Measurements from ENCODE around the gene PPL. TPM values are rescaled to one million over a fixed set of nuclear protein-coding genes. Genes with fewer than 3 reads are reported as not detected.
A peak's percentile ranks its signal among the peaks of the same experiment; 100 is the strongest.

PPL gene
- total RNA-seq, 1 donor from 2014 or later = 21.0 TPM

DNA sequence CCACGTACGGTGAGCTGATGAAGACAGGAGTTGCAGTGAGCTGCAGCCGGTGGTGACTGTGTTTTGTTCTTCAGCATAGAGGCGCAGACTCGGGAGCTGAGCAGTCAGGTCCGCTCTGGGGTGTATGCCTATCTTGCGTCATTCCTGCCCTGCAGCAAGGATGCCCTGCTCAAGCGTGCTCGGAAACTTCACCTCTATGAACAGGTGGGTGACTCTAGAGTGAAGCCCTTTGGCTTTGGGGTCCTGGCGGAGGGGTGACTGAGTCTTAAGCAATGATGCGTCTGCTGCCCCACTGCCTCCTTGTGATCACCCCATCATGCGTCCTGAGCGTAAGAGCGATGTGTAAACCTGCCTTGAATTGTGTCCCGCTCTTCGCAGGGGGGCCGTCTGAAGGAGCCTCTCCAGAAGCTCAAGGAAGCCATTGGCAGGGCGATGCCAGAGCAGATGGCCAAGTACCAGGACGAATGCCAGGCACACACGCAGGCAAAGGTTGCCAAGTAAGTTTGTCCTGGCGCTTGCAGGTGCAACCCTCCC lies 66.7 kb downstream of the PPL start:
- H3K4me3 ChIP-seq (ENCODE audit: low read depth, low read length) = no peak overlapping the region
- DNase-seq (ENCODE audit: low read depth) = no peak
- TF ChIP-seq, protein P1, sequence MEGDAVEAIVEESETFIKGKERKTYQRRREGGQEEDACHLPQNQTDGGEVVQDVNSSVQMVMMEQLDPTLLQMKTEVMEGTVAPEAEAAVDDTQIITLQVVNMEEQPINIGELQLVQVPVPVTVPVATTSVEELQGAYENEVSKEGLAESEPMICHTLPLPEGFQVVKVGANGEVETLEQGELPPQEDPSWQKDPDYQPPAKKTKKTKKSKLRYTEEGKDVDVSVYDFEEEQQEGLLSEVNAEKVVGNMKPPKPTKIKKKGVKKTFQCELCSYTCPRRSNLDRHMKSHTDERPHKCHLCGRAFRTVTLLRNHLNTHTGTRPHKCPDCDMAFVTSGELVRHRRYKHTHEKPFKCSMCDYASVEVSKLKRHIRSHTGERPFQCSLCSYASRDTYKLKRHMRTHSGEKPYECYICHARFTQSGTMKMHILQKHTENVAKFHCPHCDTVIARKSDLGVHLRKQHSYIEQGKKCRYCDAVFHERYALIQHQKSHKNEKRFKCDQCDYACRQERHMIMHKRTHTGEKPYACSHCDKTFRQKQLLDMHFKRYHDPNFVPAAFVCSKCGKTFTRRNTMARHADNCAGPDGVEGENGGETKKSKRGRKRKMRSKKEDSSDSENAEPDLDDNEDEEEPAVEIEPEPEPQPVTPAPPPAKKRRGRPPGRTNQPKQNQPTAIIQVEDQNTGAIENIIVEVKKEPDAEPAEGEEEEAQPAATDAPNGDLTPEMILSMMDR (conservative IDR thresholded peaks at IDR 0.05; ENCODE audit: low read depth, low read length) = no peak

DNA sequence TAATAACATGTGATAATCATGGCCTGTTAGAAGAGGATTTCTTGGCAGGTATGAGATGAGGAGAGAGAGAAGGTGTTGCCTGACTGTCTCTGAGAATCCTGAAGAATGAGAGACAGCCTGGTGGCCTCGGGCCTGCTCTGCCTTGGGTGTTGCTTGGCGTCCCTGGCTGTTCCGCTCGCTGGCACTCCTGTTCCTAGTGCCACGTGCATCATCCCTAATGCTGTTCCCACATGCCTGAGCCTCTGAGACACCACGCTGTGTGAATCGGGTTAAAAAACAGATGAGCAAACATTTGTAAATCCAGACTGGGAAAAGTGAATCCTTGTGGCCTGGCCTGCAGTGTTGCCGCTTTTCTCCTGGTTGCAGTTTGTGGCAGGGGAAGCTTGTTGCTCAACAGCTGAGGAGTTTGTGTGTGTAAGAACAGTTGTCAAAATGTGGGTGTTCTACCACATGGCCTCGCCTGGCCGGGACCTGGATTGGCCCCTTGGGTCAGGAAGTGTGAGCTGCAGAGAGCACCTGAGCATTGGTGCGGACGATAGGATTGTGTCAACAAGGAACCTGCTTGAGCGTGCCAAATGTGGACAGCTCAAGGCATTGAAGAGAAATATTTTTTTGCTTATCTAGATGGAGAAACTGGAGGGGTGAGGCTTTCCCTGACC lies 67.7 kb downstream of the PPL start:
- TF ChIP-seq, protein P1 (conservative IDR thresholded peaks at IDR 0.05; ENCODE audit: low read depth, low read length) = no peak
- no peak overlapping the region for H3K4me3 ChIP-seq (ENCODE audit: low read depth, low read length)
- DNase-seq (ENCODE audit: low read depth) = no peak

DNA sequence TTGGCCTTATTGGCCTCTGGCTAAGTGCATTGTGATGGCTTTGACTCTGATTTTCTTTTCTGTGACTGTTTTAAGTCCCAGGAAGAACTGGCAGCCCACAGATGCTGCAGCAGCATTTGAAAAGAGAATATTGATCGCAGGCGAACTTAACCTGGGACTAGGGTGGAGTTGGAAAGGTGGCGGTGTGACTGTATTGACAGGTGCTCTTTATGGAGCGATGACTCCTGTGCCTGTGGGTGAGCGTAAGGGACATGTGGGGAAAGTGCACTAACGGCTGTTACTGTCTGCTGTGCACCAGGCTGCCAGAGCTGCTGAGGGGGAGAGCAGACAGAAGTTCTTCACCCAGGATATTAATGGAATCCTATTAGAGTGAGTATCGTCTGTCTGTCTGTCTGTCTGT lies 68.4 kb downstream of the PPL start:
- no peak overlapping the region for H3K4me3 ChIP-seq (ENCODE audit: low read depth, low read length)
- TF ChIP-seq, protein P1 (conservative IDR thresholded peaks at IDR 0.05; ENCODE audit: low read depth, low read length) = no peak
- DNase-seq (ENCODE audit: low read depth) = no peak

DNA sequence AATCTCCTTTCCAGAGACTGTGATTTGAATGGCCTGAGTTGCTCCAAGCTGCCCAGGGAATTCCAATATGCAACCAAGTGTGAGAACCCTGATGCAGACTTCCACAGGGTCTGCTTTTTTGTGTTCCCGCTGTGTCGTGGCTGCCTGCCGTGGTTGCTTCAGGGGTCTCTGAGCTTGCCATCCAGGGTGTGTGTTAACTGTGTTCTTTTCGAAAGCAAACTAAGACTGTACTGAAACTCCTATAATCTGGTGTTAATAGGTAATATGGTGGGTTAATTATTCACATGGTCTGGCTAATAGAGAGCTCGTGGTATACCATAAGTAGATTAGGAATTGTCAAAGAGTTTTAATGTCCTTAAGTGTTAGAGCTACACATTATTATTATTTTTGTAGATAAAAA lies 68.9 kb downstream of the PPL start:
- peak overlapping the region; percentile 13 for H3K4me3 ChIP-seq (ENCODE audit: low read depth, low read length)
- TF ChIP-seq, protein P1 (conservative IDR thresholded peaks at IDR 0.05; ENCODE audit: low read depth, low read length) = no peak
- DNase-seq (ENCODE audit: low read depth) = no peak

DNA sequence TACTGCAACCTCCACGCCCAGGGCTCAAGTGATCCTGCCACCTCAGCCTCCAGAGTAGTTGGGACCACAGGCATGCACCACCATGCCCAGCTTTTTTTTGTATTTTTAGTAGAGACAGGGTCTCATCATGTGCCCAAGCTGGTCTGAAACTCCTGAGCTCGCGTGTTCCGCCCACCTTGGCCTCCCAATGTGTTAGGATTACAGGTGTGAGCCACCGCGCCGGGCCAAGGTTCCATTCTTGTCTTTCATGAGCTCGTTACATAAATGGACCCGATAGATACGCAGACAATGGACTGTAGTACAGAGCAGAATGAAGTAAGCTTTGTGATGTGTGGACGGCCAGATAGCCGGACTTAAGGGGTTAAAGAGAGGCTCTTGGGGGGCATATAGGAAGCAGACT lies 70.4 kb downstream of the PPL start:
- no peak overlapping the region for H3K4me3 ChIP-seq (ENCODE audit: low read depth, low read length)
- DNase-seq (ENCODE audit: low read depth) = no peak
- TF ChIP-seq, protein P1 (conservative IDR thresholded peaks at IDR 0.05; ENCODE audit: low read depth, low read length) = no peak

DNA sequence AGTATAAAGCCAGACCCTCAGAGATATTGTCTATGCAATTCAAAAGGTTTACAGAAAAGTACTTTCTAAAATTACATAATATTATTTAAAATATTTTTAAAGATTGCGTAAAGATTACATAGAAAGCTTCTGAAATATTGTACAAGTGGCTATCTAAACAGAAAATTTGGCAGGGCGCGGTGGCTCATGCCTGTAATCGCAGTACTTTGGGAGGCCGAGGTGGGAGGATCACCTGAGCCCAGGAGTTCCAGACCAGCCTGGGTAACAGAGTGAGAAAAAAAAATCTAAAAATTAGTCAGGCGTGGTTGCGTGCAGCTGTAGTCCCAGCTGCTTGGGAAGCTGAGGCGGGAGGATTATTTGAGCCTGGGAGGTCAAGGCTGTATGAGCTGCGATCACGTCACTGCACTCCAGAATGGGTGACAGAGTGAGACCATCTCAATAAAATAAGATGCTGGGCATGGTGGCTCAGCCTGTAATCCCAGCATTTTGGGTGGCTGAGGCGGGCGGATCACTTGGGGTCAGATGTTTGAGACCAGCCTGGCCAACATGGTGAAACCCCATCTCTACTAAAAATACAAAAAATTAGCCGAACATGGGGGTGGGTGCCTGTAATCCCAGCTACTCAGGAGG lies 71.6 kb downstream of the PPL start:
- H3K4me3 ChIP-seq (ENCODE audit: low read depth, low read length) = no peak overlapping the region
- DNase-seq (ENCODE audit: low read depth) = no peak
- TF ChIP-seq, protein P1 (conservative IDR thresholded peaks at IDR 0.05; ENCODE audit: low read depth, low read length) = no peak
